IMR-90 (cell line): ENCODE results near the gene DESI2. TPM values are rescaled to one million over a fixed set of nuclear protein-coding genes. Genes with fewer than 3 reads are reported as not detected.

ENCODE experiments used
- ATAC-seq: fragments of 200-7000 bp; cut with Tn5 transposase; 2 replicates; pipeline ENCODE4 v1.9.1; 2020; ENCODE audit warnings: low read depth, mild to moderate bottlenecking, moderate library complexity
- BruUV-seq: library from RNA; stranded (reverse); fragments of 400-500 nt; replicated peaks from 2 replicates; lab custom pipeline; 2021; lab: Mats Ljungman, UMichigan
- CTCF ChIA-PET: fragments of 300-600 bp; formaldehyde crosslinking; extraction: SDS; loops from one replicate; lab custom pipeline; 2021; ENCODE audit warnings: antibody characterized with exemption; lab: Yijun Ruan, JAX
- POLR2A ChIA-PET: fragments of 300-600 bp; sonication (Branson Sonifier 250); formaldehyde crosslinking; loops from one replicate; lab custom pipeline; 2022; ENCODE audit warnings: antibody characterized with exemption; ENCODE audit not compliant: unreplicated experiment; lab: Charles Lee
- DNase-seq: peaks from one replicate; pipeline ENCODE4 v3.0.0; 2013
- H2AFZ ChIP-seq: replicated peaks from 2 replicates; pipeline ENCODE3; 2013; ENCODE audit warnings: low read length, mild to moderate bottlenecking; ENCODE audit not compliant: poor library complexity
- H2AK5ac ChIP-seq: 2 replicates; pipeline ENCODE4 v1.6.1; 2013; ENCODE audit warnings: low read depth, low read length, inconsistent platforms
- H2AK9ac ChIP-seq: replicated peaks from 2 replicates; pipeline ENCODE3; 2013; ENCODE audit warnings: mild to moderate bottlenecking, low read depth, low read length, moderate library complexity; ENCODE audit not compliant: poor library complexity
- H2BK120ac ChIP-seq: 2 replicates; pipeline ENCODE4 v1.6.1; 2013; ENCODE audit warnings: low read depth, low read length, inconsistent platforms
- H2BK15ac ChIP-seq: 3 replicates; pipeline ENCODE4 v1.6.1; 2013; ENCODE audit warnings: low read depth, low read length, inconsistent platforms
- H2BK20ac ChIP-seq: 2 replicates; pipeline ENCODE4 v1.6.1; 2013; ENCODE audit warnings: low read depth, mild to moderate bottlenecking, inconsistent platforms, low read length, moderate library complexity
- H2BK5ac ChIP-seq: 2 replicates; pipeline ENCODE4 v1.6.1; 2013; ENCODE audit warnings: mild to moderate bottlenecking, low read depth, low read length, inconsistent platforms; ENCODE audit not compliant: poor library complexity, severe bottlenecking
- H3K14ac ChIP-seq: replicated peaks from 2 replicates; pipeline ENCODE4 v1.6.1; 2013; ENCODE audit warnings: low read depth, low read length, inconsistent platforms
- H3K18ac ChIP-seq: 2 replicates; pipeline ENCODE4 v1.6.1; 2013; ENCODE audit warnings: low read depth, low read length, control low read depth
- H3K23ac ChIP-seq: 2 replicates; pipeline ENCODE4 v1.6.1; 2013; ENCODE audit warnings: low read depth, low read length, inconsistent platforms
- H3K27ac ChIP-seq: 2 replicates; pipeline ENCODE4 v1.5.1; 2013; ENCODE audit warnings: mild to moderate bottlenecking, control low read depth, low read length; ENCODE audit not compliant: insufficient read depth
- H3K27me3 ChIP-seq: 2 replicates; pipeline ENCODE4 v1.6.1; 2013; ENCODE audit warnings: low read length; ENCODE audit not compliant: control insufficient read depth, insufficient read depth
- H3K36me3 ChIP-seq: 2 replicates; pipeline ENCODE4 v1.6.1; 2013; ENCODE audit warnings: low read length, mixed read lengths; ENCODE audit not compliant: control insufficient read depth, insufficient read depth
- H3K4ac ChIP-seq: 2 replicates; pipeline ENCODE4 v1.6.1; 2013; ENCODE audit warnings: low read depth, low read length, inconsistent platforms
- H3K4me1 ChIP-seq: 2 replicates; pipeline ENCODE4 v1.6.1; 2013; ENCODE audit warnings: low read length, mixed read lengths; ENCODE audit not compliant: control insufficient read depth, insufficient read depth
- H3K4me2 ChIP-seq: 2 replicates; pipeline ENCODE4 v1.6.1; 2013; ENCODE audit warnings: low read depth, mild to moderate bottlenecking, control low read depth, low read length, moderate library complexity
- H3K4me3 ChIP-seq: 2 replicates; pipeline ENCODE4 v1.5.1; 2013; ENCODE audit warnings: low read depth, mild to moderate bottlenecking, control low read depth, low read length, moderate library complexity; ENCODE audit not compliant: insufficient read depth
- H3K56ac ChIP-seq: 2 replicates; pipeline ENCODE4 v1.6.1; 2013; ENCODE audit warnings: low read length, inconsistent platforms; ENCODE audit not compliant: insufficient read depth; ENCODE audit errors: extremely low read depth
- H3K79me1 ChIP-seq, 2 experiments: 2 replicates each; pipeline ENCODE4 v1.6.1; 2013; ENCODE audit warnings: low read length in 2 of 2, inconsistent platforms in 1 of 2, low read depth in 1 of 2
- H3K9ac ChIP-seq: 2 replicates; pipeline ENCODE4 v1.6.1; 2013; ENCODE audit warnings: low read depth, low read length, control low read depth
- H3K9me1 ChIP-seq: 2 replicates; pipeline ENCODE4 v1.6.1; 2013; ENCODE audit warnings: low read length, inconsistent platforms; ENCODE audit not compliant: insufficient read depth
- H3K9me3 ChIP-seq: 2 replicates; pipeline ENCODE4 v1.6.1; 2013; ENCODE audit warnings: low read length; ENCODE audit not compliant: control insufficient read depth, insufficient read depth
- H4K20me1 ChIP-seq: 2 replicates; pipeline ENCODE4 v1.6.1; 2013; ENCODE audit warnings: low read length, inconsistent platforms; ENCODE audit not compliant: insufficient read depth
- H4K5ac ChIP-seq: 2 replicates; pipeline ENCODE4 v1.6.1; 2013; ENCODE audit warnings: mild to moderate bottlenecking, low read depth, low read length, control low read depth
- H4K8ac ChIP-seq, 2 experiments: 2 replicates each; pipeline ENCODE4 v1.6.1; 2013; ENCODE audit warnings: low read depth in 2 of 2, low read length in 2 of 2, control low read depth in 1 of 2, inconsistent platforms in 1 of 2
- H4K91ac ChIP-seq: 2 replicates; pipeline ENCODE4 v1.6.1; 2013; ENCODE audit warnings: low read depth, low read length, inconsistent platforms; ENCODE audit not compliant: insufficient read depth
- CEBPB ChIP-seq: IDR thresholded peaks from 2 replicates; pipeline ENCODE4 v1.6.1; 2012; ENCODE audit warnings: low read depth, low read length, improper control_type of control experiment
- FOS ChIP-seq: fragments of 150-350 bp; IDR thresholded peaks from 2 replicates; pipeline ENCODE4 v1.6.1; 2016; ENCODE audit warnings: low read depth, low read length
- MAFK ChIP-seq: IDR thresholded peaks from 2 replicates; pipeline ENCODE4 v1.6.1; 2012; ENCODE audit warnings: low read depth, low read length, improper control_type of control experiment
- MAZ ChIP-seq: IDR thresholded peaks from 2 replicates; pipeline ENCODE4 v1.6.1; 2012; ENCODE audit warnings: low read depth, mild to moderate bottlenecking, low read length, improper control_type of control experiment, moderate library complexity, borderline replicate concordance
- MXI1 ChIP-seq: IDR thresholded peaks from 2 replicates; pipeline ENCODE4 v1.6.1; 2012; ENCODE audit warnings: low read depth, mild to moderate bottlenecking, low read length, moderate library complexity, borderline replicate concordance
- NFE2L2 ChIP-seq: fragments of 150-350 bp; IDR thresholded peaks from 2 replicates; pipeline ENCODE4 v1.6.1; 2016; ENCODE audit warnings: low read depth, mild to moderate bottlenecking, low read length
- POLR2A ChIP-seq: IDR thresholded peaks from 2 replicates; pipeline ENCODE4 v1.6.1; 2012; ENCODE audit warnings: mild to moderate bottlenecking, low read depth, low read length
- RAD21 ChIP-seq: IDR thresholded peaks from 2 replicates; pipeline ENCODE4 v1.6.1; 2012; ENCODE audit warnings: low read length, improper control_type of control experiment
- RCOR1 ChIP-seq: IDR thresholded peaks from 2 replicates; pipeline ENCODE4 v1.6.1; 2012; ENCODE audit warnings: mild to moderate bottlenecking, low read length, improper control_type of control experiment; ENCODE audit not compliant: insufficient replicate concordance
- RFX5 ChIP-seq: IDR thresholded peaks from 2 replicates; pipeline ENCODE4 v1.8.0; 2012; ENCODE audit warnings: low read depth, mild to moderate bottlenecking, low read length, moderate library complexity
- SMC3 ChIP-seq: fragments of 150-350 bp; IDR thresholded peaks from 2 replicates; pipeline ENCODE4 v1.6.1; 2016; ENCODE audit warnings: low read depth, mild to moderate bottlenecking, antibody characterized with exemption, low read length, moderate library complexity
- USF2 ChIP-seq: fragments of 150-350 bp; IDR thresholded peaks from 2 replicates; pipeline ENCODE4 v1.6.1; 2017; ENCODE audit warnings: mild to moderate bottlenecking, antibody characterized with exemption, low read length, low read depth
- WGBS, 2 experiments: methylation state at CpG; one replicate each; pipeline versions ENCODE4 v1.1.5 to v1.1.7; 2013; ENCODE audit warnings: missing lambda C conversion rate in 2 of 2; ENCODE audit not compliant: insufficient read length in 1 of 2; ENCODE audit errors: extremely low coverage in 2 of 2; 5-methylcytosine and 5-hydroxymethylcytosine counted together
- dilution Hi-C: fragments of 300-500 bp; cut with HindIII; formaldehyde crosslinking; loops from one replicate; pipeline ENCODE4 v1.14.3; 2018; ENCODE audit warnings: low sequenced_read_pairs; ENCODE audit not compliant: unreplicated experiment
- in situ Hi-C: fragments of 300-500 bp; cut with MboI; formaldehyde crosslinking; loops from 3 replicates; pipeline ENCODE4 v1.14.3; 2019; ENCODE audit warnings: low sequenced_read_pairs, inconsistent platforms, mixed read lengths
- intact Hi-C: fragments of 100-400 bp; cut with micrococcal nuclease; formaldehyde crosslinking; loops from 2 replicates; pipeline ENCODE4 v1.10.0; 2022
- polyA plus RNA-seq, 3 experiments: library from polyadenylated mRNA; depleted of rRNA; stranded (reverse); fragments of >200 nt; gene quantifications; 2 replicates each; pipeline ENCODE4 v1.2.3, GENCODE V29; 2012; ENCODE audit warnings: low replicate concordance in 1 of 3
- total RNA-seq: library from RNA; depleted of rRNA; stranded (reverse); fragments of >200 nt; gene quantifications from 2 replicates; pipeline ENCODE4 v1.2.3, GENCODE V29; 2012
- TF ChIP-seq, protein P1 (sequence below): fragments of 150-350 bp; IDR thresholded peaks from 2 replicates; pipeline ENCODE4 v1.6.1; 2016; ENCODE audit warnings: low read depth, mild to moderate bottlenecking, low read length, moderate library complexity, borderline replicate concordance
- TF ChIP-seq, protein P2 (sequence below): conservative IDR thresholded peaks from 2 replicates; pipeline ENCODE4 v1.5.1; 2012; ENCODE audit warnings: mild to moderate bottlenecking, low read depth, low read length, improper control_type of control experiment

The DESI2 gene
- total and polyA plus RNA-seq, 2 of the 4 experiments (the other 2 are of a cell fraction) = 19.0 to 43.6 TPM

GRCh38 chr1:244657421-244657820, 4.5 kb downstream of the DESI2 start:
- Histone ChIP-seq H4K5ac (no peak overlapping the region), H3K4me3 (no peak overlapping the region), H3K9ac (no peak overlapping the region), H4K91ac (no peak overlapping the region), H3K36me3 (peaks cover 9% of the 10 kb centered on the region), H3K18ac (no peak overlapping the region), H3K56ac (no peak overlapping the region), H3K4ac (no peak overlapping the region), H2BK5ac (no peak overlapping the region), H2BK15ac (no peak overlapping the region), H3K14ac (no peak overlapping the region), H3K27ac (no peak overlapping the region), H3K9me1 (peaks cover 12% of the 10 kb centered on the region; the same call in 1 of the 2 replicates), H3K79me1 (peaks cover 16 to 59% of the 10 kb centered on the region in 2 experiments; a peak in 3 of 4 replicates), H3K27me3 (no peaks in the 10 kb centered on the region), H4K20me1 (peaks cover 19% of the 10 kb centered on the region; the same call in 1 of the 2 replicates), H2BK20ac (no peak overlapping the region), H2AFZ (no peak overlapping the region), H2BK120ac (no peak overlapping the region), H2AK5ac (no peak overlapping the region), H3K4me1 (no peaks in the 10 kb centered on the region), H3K9me3 (peaks cover 3% of the 10 kb centered on the region; the same call in 1 of the 2 replicates), H3K4me2 (no peak overlapping the region), H3K23ac (no peak overlapping the region), H4K8ac (no peak overlapping the region), H2AK9ac (no peak overlapping the region)
- dilution Hi-C loops = no loop called here
- ATAC-seq (no peak), DNase-seq (no peak)
- ChIA-PET CTCF (no interaction called here), POLR2A (no interaction called here)
- in situ Hi-C loops = no loop called here
- no CpG with 5 or more reads among the region's 3 CpGs for whole genome bisulfite sequencing, 2 experiments
- no TSS peak for BruUV-seq
- no peak for TF ChIP-seq RAD21
- no peak for TF ChIP-seq MAFK
- TF ChIP-seq, protein P1, sequence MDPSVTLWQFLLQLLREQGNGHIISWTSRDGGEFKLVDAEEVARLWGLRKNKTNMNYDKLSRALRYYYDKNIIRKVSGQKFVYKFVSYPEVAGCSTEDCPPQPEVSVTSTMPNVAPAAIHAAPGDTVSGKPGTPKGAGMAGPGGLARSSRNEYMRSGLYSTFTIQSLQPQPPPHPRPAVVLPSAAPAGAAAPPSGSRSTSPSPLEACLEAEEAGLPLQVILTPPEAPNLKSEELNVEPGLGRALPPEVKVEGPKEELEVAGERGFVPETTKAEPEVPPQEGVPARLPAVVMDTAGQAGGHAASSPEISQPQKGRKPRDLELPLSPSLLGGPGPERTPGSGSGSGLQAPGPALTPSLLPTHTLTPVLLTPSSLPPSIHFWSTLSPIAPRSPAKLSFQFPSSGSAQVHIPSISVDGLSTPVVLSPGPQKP = no peak
- no peak for TF ChIP-seq SMC3
- TF ChIP-seq USF2 = no peak
- no peak for TF ChIP-seq MAZ
- TF ChIP-seq RCOR1 = no peak
- no peak for TF ChIP-seq POLR2A
- no peak for TF ChIP-seq NFE2L2
- TF ChIP-seq FOS = no peak
- no peak for TF ChIP-seq MXI1
- TF ChIP-seq, protein P2, sequence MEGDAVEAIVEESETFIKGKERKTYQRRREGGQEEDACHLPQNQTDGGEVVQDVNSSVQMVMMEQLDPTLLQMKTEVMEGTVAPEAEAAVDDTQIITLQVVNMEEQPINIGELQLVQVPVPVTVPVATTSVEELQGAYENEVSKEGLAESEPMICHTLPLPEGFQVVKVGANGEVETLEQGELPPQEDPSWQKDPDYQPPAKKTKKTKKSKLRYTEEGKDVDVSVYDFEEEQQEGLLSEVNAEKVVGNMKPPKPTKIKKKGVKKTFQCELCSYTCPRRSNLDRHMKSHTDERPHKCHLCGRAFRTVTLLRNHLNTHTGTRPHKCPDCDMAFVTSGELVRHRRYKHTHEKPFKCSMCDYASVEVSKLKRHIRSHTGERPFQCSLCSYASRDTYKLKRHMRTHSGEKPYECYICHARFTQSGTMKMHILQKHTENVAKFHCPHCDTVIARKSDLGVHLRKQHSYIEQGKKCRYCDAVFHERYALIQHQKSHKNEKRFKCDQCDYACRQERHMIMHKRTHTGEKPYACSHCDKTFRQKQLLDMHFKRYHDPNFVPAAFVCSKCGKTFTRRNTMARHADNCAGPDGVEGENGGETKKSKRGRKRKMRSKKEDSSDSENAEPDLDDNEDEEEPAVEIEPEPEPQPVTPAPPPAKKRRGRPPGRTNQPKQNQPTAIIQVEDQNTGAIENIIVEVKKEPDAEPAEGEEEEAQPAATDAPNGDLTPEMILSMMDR = no peak
- TF ChIP-seq RFX5 = no peak
- no peak for TF ChIP-seq CEBPB
- intact Hi-C loops = no loop called here
